ENCODE data around the gene UGP2. TPM values are rescaled to one million over a fixed set of nuclear protein-coding genes. Genes with fewer than 3 reads are reported as not detected.

Gene UGP2
- total RNA-seq, 2 donors from 2014 or later: 111 to 114 TPM

GRCh38 chr2:63865159-63865799, 23.6 kb downstream of the UGP2 start:
- peaks cover 86% of the 10 kb centered on the region for H3K36me3 Mint-ChIP-seq (ENCODE audit: low read depth)
- ATAC-seq (replicated peaks): peak; percentile 13
- H3K27ac Mint-ChIP-seq: no peak overlapping the region
- no peak overlapping the region for H3K4me3 Mint-ChIP-seq
- peaks cover 32% of the 10 kb centered on the region for H3K4me1 Mint-ChIP-seq
- no peaks in the 10 kb centered on the region for H3K27me3 Mint-ChIP-seq
- no peaks in the 10 kb centered on the region for H3K9me3 Mint-ChIP-seq

- H3K27ac Mint-ChIP-seq: peak overlapping the region; percentile 67
- H3K36me3 Mint-ChIP-seq (ENCODE audit: low read depth): peaks cover 83% of the 10 kb centered on the region
- peak; percentile 56 for ATAC-seq (replicated peaks)
- H3K27me3 Mint-ChIP-seq: no peaks in the 10 kb centered on the region
- H3K4me3 Mint-ChIP-seq: no peak overlapping the region
- no peaks in the 10 kb centered on the region for H3K9me3 Mint-ChIP-seq
- H3K4me1 Mint-ChIP-seq: peaks cover 28% of the 10 kb centered on the region
Observed at GRCh38 chr2:63866009-63866709, 24.5 kb downstream of the UGP2 start.

DNA sequence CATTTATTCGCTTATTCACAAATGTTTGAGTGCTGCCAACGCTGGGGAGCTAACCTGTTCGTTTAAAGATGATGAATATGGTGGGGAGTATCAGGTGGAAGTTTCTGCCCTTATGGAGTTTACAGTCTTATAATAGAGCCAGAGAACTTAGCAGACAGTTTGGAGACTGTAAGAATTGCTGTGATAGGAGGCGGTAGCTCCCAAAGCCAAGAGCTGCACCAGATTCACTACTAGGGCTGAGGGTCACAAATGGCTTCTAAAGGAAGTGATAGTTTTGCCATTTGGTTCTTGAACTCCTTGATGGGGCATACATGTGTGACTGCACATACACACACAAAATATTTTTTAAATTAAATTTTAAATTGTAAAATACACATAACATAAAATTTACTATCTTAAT, 29.0 kb downstream of the UGP2 start:
- Mint-ChIP-seq H3K4me3 (no peak overlapping the region), H3K36me3 (ENCODE audit: low read depth) (peaks cover 85% of the 10 kb centered on the region), H3K4me1 (peaks cover 18% of the 10 kb centered on the region), H3K27ac (no peak overlapping the region), H3K27me3 (no peaks in the 10 kb centered on the region), H3K9me3 (no peaks in the 10 kb centered on the region)
- ATAC-seq (replicated peaks): no peak

GRCh38 chr2:63871864-63872263, 30.2 kb downstream of the UGP2 start:
- H3K36me3 Mint-ChIP-seq (ENCODE audit: low read depth): peaks cover 85% of the 10 kb centered on the region
- peaks cover 16% of the 10 kb centered on the region for H3K4me1 Mint-ChIP-seq
- no peak overlapping the region for H3K4me3 Mint-ChIP-seq
- no peak for ATAC-seq (replicated peaks)
- no peaks in the 10 kb centered on the region for H3K9me3 Mint-ChIP-seq
- H3K27ac Mint-ChIP-seq: no peak overlapping the region
- no peaks in the 10 kb centered on the region for H3K27me3 Mint-ChIP-seq

DNA sequence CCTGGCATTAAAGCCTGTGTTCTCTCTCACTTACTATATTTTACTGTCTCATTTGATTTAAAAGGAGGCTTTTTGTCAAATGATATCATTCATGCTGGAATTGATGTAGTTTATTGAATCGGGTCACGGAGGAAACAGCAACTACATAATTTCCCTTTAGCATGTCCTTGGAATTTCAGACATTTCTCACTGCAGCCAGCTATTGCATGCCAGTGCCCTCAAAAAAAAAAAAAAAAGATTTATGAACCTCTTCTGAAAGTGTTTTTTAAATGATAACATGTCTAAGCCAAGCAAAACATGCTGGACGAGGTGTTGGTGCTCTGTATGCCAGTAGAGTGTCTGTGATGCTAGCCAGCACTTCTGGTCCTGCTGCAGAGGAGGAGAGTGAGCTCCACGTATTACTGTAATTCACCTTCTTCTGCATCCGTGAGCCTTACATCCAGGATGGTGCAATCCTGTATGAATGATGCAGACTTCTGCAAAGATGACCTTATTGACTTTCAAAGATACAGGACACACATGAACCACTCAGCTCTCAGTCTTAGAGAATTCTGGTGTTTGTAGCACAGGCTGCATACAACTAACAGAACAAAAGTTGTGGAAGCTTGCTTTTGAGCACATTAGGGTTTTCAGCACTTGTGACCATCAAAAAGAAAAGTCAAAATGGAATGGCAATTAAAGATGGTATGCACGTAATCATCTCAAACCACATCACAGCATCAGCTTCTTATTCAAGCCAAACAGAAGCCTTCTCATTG, 31.1 kb downstream of the UGP2 start:
- peaks cover 92% of the 10 kb centered on the region for H3K36me3 Mint-ChIP-seq (ENCODE audit: low read depth)
- H3K27ac Mint-ChIP-seq: peak overlapping the region; percentile 9
- no peaks in the 10 kb centered on the region for H3K27me3 Mint-ChIP-seq
- no peaks in the 10 kb centered on the region for H3K9me3 Mint-ChIP-seq
- H3K4me3 Mint-ChIP-seq: no peak overlapping the region
- no peak for ATAC-seq (replicated peaks)
- H3K4me1 Mint-ChIP-seq: peaks cover 16% of the 10 kb centered on the region

GRCh38 chr2:63874204-63875130, 32.8 kb downstream of the UGP2 start:
- ATAC-seq (replicated peaks): no peak
- H3K4me1 Mint-ChIP-seq: peaks cover 16% of the 10 kb centered on the region
- H3K4me3 Mint-ChIP-seq: no peak overlapping the region
- H3K27me3 Mint-ChIP-seq: no peaks in the 10 kb centered on the region
- H3K36me3 Mint-ChIP-seq (ENCODE audit: low read depth): peaks cover 84% of the 10 kb centered on the region
- no peaks in the 10 kb centered on the region for H3K9me3 Mint-ChIP-seq
- H3K27ac Mint-ChIP-seq: no peak overlapping the region

- Mint-ChIP-seq H3K36me3 (ENCODE audit: low read depth) (peaks cover 83% of the 10 kb centered on the region), H3K4me1 (peaks cover 16% of the 10 kb centered on the region)
- no peak for ATAC-seq (replicated peaks)
Observed at GRCh38 chr2:63875131-63875527, 33.4 kb downstream of the UGP2 start.

GRCh38 chr2:63875559-63876245, 34.0 kb downstream of the UGP2 start:
- Mint-ChIP-seq H3K9me3 (no peaks in the 10 kb centered on the region), H3K27ac (peak overlapping the region; percentile 39), H3K36me3 (ENCODE audit: low read depth) (peaks cover 84% of the 10 kb centered on the region), H3K4me1 (peaks cover 17% of the 10 kb centered on the region), H3K4me3 (no peak overlapping the region), H3K27me3 (no peaks in the 10 kb centered on the region)
- peak; percentile 53 for ATAC-seq (replicated peaks)

More at GRCh38 chr2:63875131-63875527, 33.4 kb downstream of the UGP2 start:
- Mint-ChIP-seq H3K9me3 (no peaks in the 10 kb centered on the region), H3K4me3 (no peak overlapping the region), H3K27ac (peak overlapping the region; percentile 39), H3K27me3 (no peaks in the 10 kb centered on the region)

GRCh38 chr2:63876311-63876710, 34.6 kb downstream of the UGP2 start:
- no peaks in the 10 kb centered on the region for H3K27me3 Mint-ChIP-seq
- peak overlapping the region; percentile 39 for H3K27ac Mint-ChIP-seq
- no peaks in the 10 kb centered on the region for H3K9me3 Mint-ChIP-seq
- ATAC-seq (replicated peaks): no peak
- no peak overlapping the region for H3K4me3 Mint-ChIP-seq
- H3K36me3 Mint-ChIP-seq (ENCODE audit: low read depth): peaks cover 86% of the 10 kb centered on the region
- H3K4me1 Mint-ChIP-seq: peaks cover 23% of the 10 kb centered on the region

- Mint-ChIP-seq H3K4me3 (no peak overlapping the region), H3K4me1 (peaks cover 37% of the 10 kb centered on the region), H3K27me3 (no peaks in the 10 kb centered on the region), H3K27ac (no peak overlapping the region), H3K36me3 (ENCODE audit: low read depth) (peaks cover 86% of the 10 kb centered on the region), H3K9me3 (no peaks in the 10 kb centered on the region)
- ATAC-seq (replicated peaks): no peak
Observed at GRCh38 chr2:63878486-63878885, 36.8 kb downstream of the UGP2 start.

- Mint-ChIP-seq H3K4me1 (peaks cover 37% of the 10 kb centered on the region), H3K9me3 (no peaks in the 10 kb centered on the region), H3K4me3 (no peak overlapping the region), H3K27ac (no peak overlapping the region), H3K27me3 (no peaks in the 10 kb centered on the region), H3K36me3 (ENCODE audit: low read depth) (peaks cover 86% of the 10 kb centered on the region)
- no peak for ATAC-seq (replicated peaks)
Observed at GRCh38 chr2:63879876-63880433, 38.3 kb downstream of the UGP2 start.

- H3K4me3 Mint-ChIP-seq: no peak overlapping the region
- no peak for ATAC-seq (replicated peaks)
- peaks cover 30% of the 10 kb centered on the region for H3K4me1 Mint-ChIP-seq
- peak overlapping the region; percentile 41 for H3K27ac Mint-ChIP-seq
- peaks cover 87% of the 10 kb centered on the region for H3K36me3 Mint-ChIP-seq (ENCODE audit: low read depth)
- H3K27me3 Mint-ChIP-seq: no peaks in the 10 kb centered on the region
- H3K9me3 Mint-ChIP-seq: no peaks in the 10 kb centered on the region
Observed at GRCh38 chr2:63880625-63881024, 38.9 kb downstream of the UGP2 start.

DNA sequence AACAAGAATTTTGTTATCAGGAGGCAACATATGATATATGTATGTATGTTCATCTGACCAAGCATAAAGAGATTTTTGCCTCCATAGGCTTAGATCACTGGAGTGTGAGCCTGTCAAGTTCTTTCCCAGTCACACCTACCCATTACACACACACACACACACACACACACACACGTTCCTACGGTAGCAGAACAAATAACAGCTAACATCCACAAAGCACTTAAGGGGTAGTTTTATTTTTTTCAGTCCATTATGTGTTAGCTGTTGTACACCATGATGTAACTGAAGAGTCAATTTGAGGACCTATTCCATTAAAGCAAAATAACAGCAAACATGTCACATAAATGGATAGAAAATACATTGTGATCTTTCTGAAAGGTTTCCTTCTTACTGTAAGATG, 39.5 kb downstream of the UGP2 start:
- Mint-ChIP-seq H3K9me3 (no peaks in the 10 kb centered on the region), H3K27me3 (no peaks in the 10 kb centered on the region), H3K4me3 (no peak overlapping the region), H3K4me1 (peaks cover 25% of the 10 kb centered on the region), H3K27ac (peak overlapping the region; percentile 41), H3K36me3 (ENCODE audit: low read depth) (peaks cover 85% of the 10 kb centered on the region)
- no peak for ATAC-seq (replicated peaks)

Measured in activated T-helper 17 cell treated with anti-CD3 and anti-CD28 coated beads, Interleukin-2, amount 50 U/mL, for 72 hours (primary cell).